ENCODE data around the gene PLCG2.

PLCG2 gene

GRCh38 chr16:81731649-81732048, 47.4 kb upstream of the PLCG2 start:
- H2AFZ ChIP-seq (ENCODE audit: low read depth, low read length) = no peak overlapping the region
- no peaks in the 10 kb centered on the region for H3K27me3 ChIP-seq (ENCODE audit: insufficient read depth, low read length, poor library complexity)
- H3K4me3 ChIP-seq (ENCODE audit: low read depth in 1 of 2, low read length in 2 of 2) = no peak overlapping the region
- no peaks in the 10 kb centered on the region for H3K9me3 ChIP-seq (ENCODE audit: insufficient read depth, low read length, severe bottlenecking)
- DNase-seq (no peak), ATAC-seq (ENCODE audit: insufficient read depth, low read depth) (no peak)
- no peaks in the 10 kb centered on the region for H4K20me1 ChIP-seq (ENCODE audit: insufficient read depth, low read length)
- H3K9ac ChIP-seq (ENCODE audit: low read depth, low read length) = no peak overlapping the region
- H3K4me2 ChIP-seq (ENCODE audit: insufficient read depth, low read length) = no peak overlapping the region
- H3K27ac ChIP-seq (ENCODE audit: low read length) = no peak overlapping the region
- no peaks in the 10 kb centered on the region for H3K79me2 ChIP-seq (ENCODE audit: insufficient read depth, low read length)
- H3K36me3 ChIP-seq (ENCODE audit: insufficient read depth, low read length) = no peaks in the 10 kb centered on the region
- H3K4me1 ChIP-seq (ENCODE audit: insufficient read depth, low read length) = peaks cover 7% of the 10 kb centered on the region
- no peak for TF ChIP-seq EZH2 (IDR thresholded peaks at IDR 0.05; ENCODE audit: borderline replicate concordance, low read depth, low read length, severe bottlenecking)
- TF ChIP-seq CTCF (IDR thresholded peaks at IDR 0.05; ENCODE audit: borderline replicate concordance, extremely low read depth, low read length, poor library complexity, severe bottlenecking) = no peak

DNA sequence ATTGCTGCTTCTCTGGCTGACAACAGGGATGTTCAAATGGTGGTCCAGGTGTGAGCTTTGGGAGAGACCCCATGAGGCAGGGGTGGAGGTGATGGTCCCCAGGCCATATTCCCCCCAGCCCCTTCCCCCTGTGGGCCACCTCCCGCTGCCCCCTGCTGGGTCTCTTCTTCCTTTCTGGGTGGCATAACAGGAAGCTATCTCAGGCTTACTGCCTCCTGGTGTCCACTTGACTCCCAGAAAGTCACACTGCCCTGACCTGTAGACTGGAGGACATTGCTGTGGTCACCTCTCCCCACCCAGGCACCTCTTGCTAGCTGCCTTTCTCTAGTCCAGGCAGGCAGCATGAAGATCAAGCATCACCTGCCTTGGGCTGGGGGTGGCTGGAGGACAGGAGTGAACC, 46.4 kb upstream of the PLCG2 start:
- no peak for ATAC-seq (ENCODE audit: insufficient read depth, low read depth)
- Histone ChIP-seq H3K4me1 (ENCODE audit: insufficient read depth, low read length) (peaks cover 7% of the 10 kb centered on the region), H3K79me2 (ENCODE audit: insufficient read depth, low read length) (no peaks in the 10 kb centered on the region), H4K20me1 (ENCODE audit: insufficient read depth, low read length) (no peaks in the 10 kb centered on the region), H2AFZ (ENCODE audit: low read depth, low read length) (no peak overlapping the region), H3K27ac (ENCODE audit: low read length) (no peak overlapping the region), H3K36me3 (ENCODE audit: insufficient read depth, low read length) (no peaks in the 10 kb centered on the region), H3K9me3 (ENCODE audit: insufficient read depth, low read length, severe bottlenecking) (no peaks in the 10 kb centered on the region), H3K4me2 (ENCODE audit: insufficient read depth, low read length) (no peak overlapping the region), H3K9ac (ENCODE audit: low read depth, low read length) (no peak overlapping the region), H3K27me3 (ENCODE audit: insufficient read depth, low read length, poor library complexity) (no peaks in the 10 kb centered on the region), H3K4me3 (ENCODE audit: low read depth in 1 of 2, low read length in 2 of 2) (no peak overlapping the region)
- TF ChIP-seq EZH2 (IDR thresholded peaks at IDR 0.05; ENCODE audit: borderline replicate concordance, low read depth, low read length, severe bottlenecking) = no peak
- peak; percentile 19 for TF ChIP-seq CTCF (IDR thresholded peaks at IDR 0.05; ENCODE audit: borderline replicate concordance, extremely low read depth, low read length, poor library complexity, severe bottlenecking)
- no peak for DNase-seq

DNA sequence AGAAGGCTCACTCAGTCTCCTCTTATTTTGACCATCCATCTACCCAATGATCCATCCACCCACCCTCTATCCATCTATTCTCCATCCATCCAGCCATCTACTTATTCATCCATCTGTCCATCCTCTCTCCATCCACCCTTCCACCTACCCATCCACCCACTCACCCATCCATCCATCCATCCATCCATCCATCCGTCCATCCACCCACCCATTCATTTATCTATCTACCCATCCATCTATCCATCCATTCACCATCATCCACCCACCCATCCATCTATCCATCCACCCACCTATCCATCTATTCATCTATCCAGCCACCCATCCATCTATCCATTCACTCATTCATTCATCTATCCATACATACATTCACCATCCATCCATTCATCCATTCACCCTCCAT, 45.8 kb upstream of the PLCG2 start:
- Histone ChIP-seq H3K4me1 (ENCODE audit: insufficient read depth, low read length) (peaks cover 13% of the 10 kb centered on the region), H3K9me3 (ENCODE audit: insufficient read depth, low read length, severe bottlenecking) (no peaks in the 10 kb centered on the region), H3K27ac (ENCODE audit: low read length) (no peak overlapping the region), H3K4me2 (ENCODE audit: insufficient read depth, low read length) (no peak overlapping the region), H3K4me3 (ENCODE audit: low read depth in 1 of 2, low read length in 2 of 2) (no peak overlapping the region), H3K9ac (ENCODE audit: low read depth, low read length) (no peak overlapping the region), H3K27me3 (ENCODE audit: insufficient read depth, low read length, poor library complexity) (no peaks in the 10 kb centered on the region), H4K20me1 (ENCODE audit: insufficient read depth, low read length) (no peaks in the 10 kb centered on the region), H2AFZ (ENCODE audit: low read depth, low read length) (no peak overlapping the region), H3K79me2 (ENCODE audit: insufficient read depth, low read length) (no peaks in the 10 kb centered on the region), H3K36me3 (ENCODE audit: insufficient read depth, low read length) (no peaks in the 10 kb centered on the region)
- DNase-seq (no peak), ATAC-seq (ENCODE audit: insufficient read depth, low read depth) (no peak)
- TF ChIP-seq CTCF (IDR thresholded peaks at IDR 0.05; ENCODE audit: borderline replicate concordance, extremely low read depth, low read length, poor library complexity, severe bottlenecking) (no peak), EZH2 (IDR thresholded peaks at IDR 0.05; ENCODE audit: borderline replicate concordance, low read depth, low read length, severe bottlenecking) (no peak)

Data from DND-41 (cell line).